Suprapubic skin (tissue), 4 donors: ENCODE data around the gene ANGPTL7. TPM values are rescaled to one million over a fixed set of nuclear protein-coding genes. Genes with fewer than 3 reads are reported as not detected.

Experiments used
- DNase-seq, 2 donors: peaks; one replicate each; pipeline ENCODE4 v3.0.0-alpha.2; 2019; ENCODE audit warnings: low spot score in 2 of 2
- H3K27ac ChIP-seq: fragments of 200-600 bp; sonication (generic); one replicate; pipeline ENCODE4 v1.5.1; 2019
- H3K27me3 ChIP-seq: fragments of 200-600 bp; sonication (generic); one replicate; pipeline ENCODE4 v1.5.1; 2019
- H3K36me3 ChIP-seq: fragments of 200-600 bp; sonication (generic); one replicate; pipeline ENCODE4 v1.5.1; 2019
- H3K4me1 ChIP-seq: fragments of 200-600 bp; sonication (generic); one replicate; pipeline ENCODE4 v1.5.1; 2019
- H3K4me3 ChIP-seq: fragments of 200-600 bp; sonication (generic); one replicate; pipeline ENCODE4 v1.5.1; 2019; ENCODE audit warnings: mild to moderate bottlenecking
- H3K9me3 ChIP-seq: fragments of 200-600 bp; sonication (generic); one replicate; pipeline ENCODE4 v1.5.1; 2019
- EP300 ChIP-seq: sonication (generic); formaldehyde crosslinking; IDR thresholded peaks from one replicate; pipeline ENCODE4 v1.6.1; 2017; ENCODE audit warnings: antibody characterized with exemption
- POLR2A ChIP-seq, 2 donors: fragments of 450-650 bp; IDR thresholded peaks; one replicate each; pipeline ENCODE4 v1.6.1; 2017; ENCODE audit warnings: antibody characterized with exemption in 2 of 2, mild to moderate bottlenecking in 2 of 2, moderate library complexity in 2 of 2
- POLR2AphosphoS5 ChIP-seq, 3 donors: sonication (generic); formaldehyde crosslinking; IDR thresholded peaks; one replicate each; pipeline ENCODE4 v1.6.1; 2017; ENCODE audit warnings: antibody characterized with exemption in 3 of 3
- WGBS: methylation state at CpG from one replicate; pipeline ENCODE4 v1.1.5; 2018; 5-methylcytosine and 5-hydroxymethylcytosine counted together
- total RNA-seq, 4 donors: library from RNA; depleted of rRNA; stranded (reverse); fragments of >200 nt; gene quantifications; one replicate each; pipeline ENCODE4 v1.1.0, GENCODE V29; 2016
- TF ChIP-seq, protein P1 (sequence below), 2 donors: fragments of 200-600 bp in 1 of 2; fragments of 450-650 bp in 1 of 2; sonication (generic) in 1 of 2; IDR thresholded peaks; one replicate each; pipeline ENCODE4 v1.5.1; 2016 to 2019; ENCODE audit warnings: antibody characterized with exemption in 2 of 2, mild to moderate bottlenecking in 1 of 2, moderate library complexity in 1 of 2

Gene ANGPTL7
- total RNA-seq, 4 donors from 2014 or later, result 2.8 to 18.6 (median 4.1) TPM

DNA sequence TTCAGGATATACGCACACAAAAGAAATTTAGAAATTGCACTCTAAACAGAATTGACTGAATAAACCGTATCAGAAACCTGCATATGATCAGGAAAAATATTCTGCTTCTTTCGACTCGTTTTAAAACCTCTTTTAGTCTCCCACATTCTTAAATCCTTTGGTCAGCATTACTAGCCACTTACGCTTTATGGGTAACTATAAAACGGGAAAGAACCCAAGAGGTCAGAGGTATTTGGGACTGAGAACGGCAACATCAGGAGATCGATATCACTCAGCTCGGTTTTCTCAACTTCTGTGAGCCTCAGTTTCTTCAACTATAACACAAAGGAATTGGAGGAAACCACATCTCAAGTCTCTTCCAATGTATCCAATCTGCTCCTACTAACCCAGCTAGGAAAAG, 36.4 kb upstream of the ANGPTL7 start:
- Histone ChIP-seq H3K27me3 (no peaks in the 10 kb centered on the region), H3K36me3 (peaks cover 67% of the 10 kb centered on the region), H3K9me3 (no peaks in the 10 kb centered on the region), H3K4me1 (peaks cover 11% of the 10 kb centered on the region), H3K27ac (no peak overlapping the region), H3K4me3 (no peak overlapping the region)
- TF ChIP-seq, protein P1, sequence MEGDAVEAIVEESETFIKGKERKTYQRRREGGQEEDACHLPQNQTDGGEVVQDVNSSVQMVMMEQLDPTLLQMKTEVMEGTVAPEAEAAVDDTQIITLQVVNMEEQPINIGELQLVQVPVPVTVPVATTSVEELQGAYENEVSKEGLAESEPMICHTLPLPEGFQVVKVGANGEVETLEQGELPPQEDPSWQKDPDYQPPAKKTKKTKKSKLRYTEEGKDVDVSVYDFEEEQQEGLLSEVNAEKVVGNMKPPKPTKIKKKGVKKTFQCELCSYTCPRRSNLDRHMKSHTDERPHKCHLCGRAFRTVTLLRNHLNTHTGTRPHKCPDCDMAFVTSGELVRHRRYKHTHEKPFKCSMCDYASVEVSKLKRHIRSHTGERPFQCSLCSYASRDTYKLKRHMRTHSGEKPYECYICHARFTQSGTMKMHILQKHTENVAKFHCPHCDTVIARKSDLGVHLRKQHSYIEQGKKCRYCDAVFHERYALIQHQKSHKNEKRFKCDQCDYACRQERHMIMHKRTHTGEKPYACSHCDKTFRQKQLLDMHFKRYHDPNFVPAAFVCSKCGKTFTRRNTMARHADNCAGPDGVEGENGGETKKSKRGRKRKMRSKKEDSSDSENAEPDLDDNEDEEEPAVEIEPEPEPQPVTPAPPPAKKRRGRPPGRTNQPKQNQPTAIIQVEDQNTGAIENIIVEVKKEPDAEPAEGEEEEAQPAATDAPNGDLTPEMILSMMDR (IDR thresholded peaks at IDR 0.05), result no peak
- TF ChIP-seq POLR2AphosphoS5 (IDR thresholded peaks at IDR 0.05) (no peak), POLR2A (IDR thresholded peaks at IDR 0.05) (no peak), EP300 (no peak)
- no peak for DNase-seq
- WGBS, result 92% methylated on average over 9 of the region's 9 CpGs

DNA sequence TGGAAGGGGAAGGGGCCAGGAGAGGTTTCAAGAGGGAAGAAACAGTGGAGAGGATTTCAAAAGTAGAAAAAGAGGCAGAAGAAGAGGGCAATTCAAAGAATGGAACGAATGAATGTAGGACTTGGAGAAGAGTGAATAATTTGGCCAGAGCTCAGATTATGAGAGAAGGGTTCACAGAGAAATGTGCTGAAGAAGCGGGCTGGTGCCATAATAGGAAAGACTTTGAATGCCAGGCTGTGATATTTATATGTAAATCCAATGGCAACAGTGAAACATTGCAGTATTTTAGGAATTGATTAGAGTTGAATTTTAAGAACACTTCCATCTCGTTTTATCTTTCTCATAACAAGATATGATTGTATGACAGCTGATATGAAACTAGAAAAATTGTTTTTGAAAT, 36.0 kb upstream of the ANGPTL7 start:
- 79% methylated on average over 3 of the region's 3 CpGs for WGBS
- no peak overlapping the region for H3K4me3 ChIP-seq
- H3K9me3 ChIP-seq, result no peaks in the 10 kb centered on the region
- peaks cover 63% of the 10 kb centered on the region for H3K36me3 ChIP-seq
- H3K27me3 ChIP-seq, result no peaks in the 10 kb centered on the region
- no peak overlapping the region for H3K27ac ChIP-seq
- no peak for DNase-seq
- TF ChIP-seq, protein P1 (IDR thresholded peaks at IDR 0.05), result no peak
- TF ChIP-seq POLR2A (IDR thresholded peaks at IDR 0.05) (no peak), EP300 (no peak), POLR2AphosphoS5 (IDR thresholded peaks at IDR 0.05) (no peak)
- H3K4me1 ChIP-seq, result peaks cover 15% of the 10 kb centered on the region

DNA sequence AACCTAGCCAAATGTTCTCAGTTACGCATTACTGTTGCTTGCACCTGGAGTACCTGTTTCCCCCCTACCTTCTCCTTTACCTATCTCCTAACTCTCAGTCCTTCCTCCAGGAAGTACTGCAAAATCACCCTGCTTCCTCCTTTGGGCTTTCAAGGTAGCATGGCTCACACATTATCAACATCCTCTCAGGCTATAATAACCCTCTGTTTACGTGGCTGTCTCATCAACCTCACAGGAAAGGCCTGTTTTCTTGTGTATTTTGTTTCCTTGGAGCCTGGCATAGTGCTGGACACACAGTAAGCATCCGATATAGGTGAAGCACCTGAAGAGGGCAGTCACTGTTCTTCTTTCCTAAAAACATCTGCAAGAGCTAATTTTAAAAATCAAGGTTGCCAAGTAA, 32.7 kb upstream of the ANGPTL7 start:
- no peak for DNase-seq
- WGBS, result 75% methylated on average over 3 of the region's 3 CpGs
- Histone ChIP-seq H3K27me3 (no peaks in the 10 kb centered on the region), H3K9me3 (no peaks in the 10 kb centered on the region), H3K27ac (no peak overlapping the region), H3K4me3 (no peak overlapping the region), H3K36me3 (peaks cover 45% of the 10 kb centered on the region), H3K4me1 (peaks cover 29% of the 10 kb centered on the region)
- no peak for TF ChIP-seq POLR2A (IDR thresholded peaks at IDR 0.05)

DNA sequence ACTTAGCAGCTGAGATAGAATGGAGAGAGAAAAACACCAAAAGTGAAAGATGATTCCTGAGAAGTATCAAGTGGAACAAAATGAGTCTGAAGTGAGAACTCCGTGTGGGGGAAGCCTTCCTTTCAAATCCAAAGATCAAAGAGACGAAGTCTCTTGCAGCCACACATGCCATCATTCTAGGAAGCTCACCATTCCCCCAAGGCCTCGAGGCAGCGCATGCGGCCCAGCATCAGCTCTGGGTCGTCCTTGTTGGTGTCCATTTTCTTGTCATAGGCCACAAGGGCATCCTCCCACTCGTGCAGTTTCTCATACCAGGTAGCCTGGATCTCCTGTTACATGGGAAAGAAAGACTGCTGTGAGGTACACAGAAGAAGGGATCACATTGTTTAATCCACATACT, 32.2 kb upstream of the ANGPTL7 start:
- H3K9me3 ChIP-seq, result no peaks in the 10 kb centered on the region
- no peak for DNase-seq
- H3K36me3 ChIP-seq, result peaks cover 40% of the 10 kb centered on the region
- no peak overlapping the region for H3K4me3 ChIP-seq
- no peaks in the 10 kb centered on the region for H3K27me3 ChIP-seq
- peaks cover 29% of the 10 kb centered on the region for H3K4me1 ChIP-seq
- peak overlapping the region; percentile 63 for H3K27ac ChIP-seq
- TF ChIP-seq, protein P1 (IDR thresholded peaks at IDR 0.05), result no peak
- TF ChIP-seq POLR2A (IDR thresholded peaks at IDR 0.05) (no peak), EP300 (no peak), POLR2AphosphoS5 (IDR thresholded peaks at IDR 0.05) (no peak)
- 73% methylated on average over 7 of the region's 7 CpGs for WGBS

DNA sequence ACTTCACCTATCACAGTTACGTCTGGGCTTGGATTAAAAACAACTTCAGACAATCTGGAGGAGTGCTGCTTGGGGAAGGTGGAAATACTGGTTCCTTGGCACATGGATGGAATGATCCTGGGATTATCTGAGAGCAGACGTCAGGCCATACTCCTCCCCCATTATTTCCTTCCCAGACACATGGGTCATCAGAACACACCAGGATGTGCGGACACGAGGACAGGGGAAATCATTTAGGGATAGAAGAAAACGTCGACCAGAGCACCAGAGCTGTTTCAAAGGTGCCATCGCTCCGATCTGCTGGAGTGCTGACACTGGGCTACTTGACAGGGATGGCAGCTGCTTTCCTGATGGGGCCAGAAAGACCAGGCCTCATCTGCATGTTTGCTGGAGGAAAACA, 31.8 kb upstream of the ANGPTL7 start:
- peaks cover 36% of the 10 kb centered on the region for H3K36me3 ChIP-seq

DNA sequence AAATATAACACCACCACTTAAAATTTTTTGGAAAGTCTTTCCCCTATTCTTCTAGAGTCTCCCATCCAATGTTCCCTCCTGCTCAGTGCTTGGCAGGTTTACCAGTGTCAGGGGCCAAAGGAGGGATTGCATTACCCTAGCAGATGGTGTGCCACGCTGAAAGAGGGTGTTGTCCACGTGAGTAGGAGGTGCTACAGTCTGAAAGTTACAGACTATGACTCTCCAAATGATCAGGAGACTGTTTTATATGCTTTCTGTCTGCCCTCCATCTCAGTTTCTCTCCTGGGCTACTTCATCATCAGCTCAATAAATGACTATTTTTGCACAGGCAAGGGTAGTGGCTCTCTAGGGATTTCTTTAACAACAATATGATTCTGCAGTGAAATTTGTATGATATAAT, 31.3 kb upstream of the ANGPTL7 start:
- no peak for DNase-seq
- no peaks in the 10 kb centered on the region for H3K27me3 ChIP-seq
- TF ChIP-seq, protein P1 (IDR thresholded peaks at IDR 0.05), result no peak
- TF ChIP-seq POLR2A (IDR thresholded peaks at IDR 0.05) (no peak), POLR2AphosphoS5 (IDR thresholded peaks at IDR 0.05) (peak in 1 of 3 donors; percentile 34), EP300 (no peak)
- peaks cover 29% of the 10 kb centered on the region for H3K4me1 ChIP-seq
- peak overlapping the region; percentile 63 for H3K27ac ChIP-seq
- H3K36me3 ChIP-seq, result peaks cover 31% of the 10 kb centered on the region
- no peaks in the 10 kb centered on the region for H3K9me3 ChIP-seq
- no peak overlapping the region for H3K4me3 ChIP-seq
- 20% methylated on average over 2 of the region's 2 CpGs for WGBS

More for the DNA sequence above, 31.8 kb upstream of the ANGPTL7 start:
- no peak for DNase-seq
- no peak for TF ChIP-seq POLR2AphosphoS5 (IDR thresholded peaks at IDR 0.05)
- H3K27me3 ChIP-seq, result no peaks in the 10 kb centered on the region
- 51% methylated on average over 8 of the region's 8 CpGs for WGBS
- H3K27ac ChIP-seq, result peak overlapping the region; percentile 63
- H3K9me3 ChIP-seq, result no peaks in the 10 kb centered on the region
- H3K4me3 ChIP-seq, result no peak overlapping the region
- H3K4me1 ChIP-seq, result peaks cover 29% of the 10 kb centered on the region
